ENCODE measurements around the gene RASA3. TPM values are rescaled to one million over a fixed set of nuclear protein-coding genes. Genes with fewer than 3 reads are reported as not detected.

RASA3 gene
- total and polyA plus RNA-seq, 9 of the 15 experiments (the other 6 are each of a cell fraction or from before 2014, with no cell fraction given), result 0.72 to 25.3 (median 14.4) TPM

DNA sequence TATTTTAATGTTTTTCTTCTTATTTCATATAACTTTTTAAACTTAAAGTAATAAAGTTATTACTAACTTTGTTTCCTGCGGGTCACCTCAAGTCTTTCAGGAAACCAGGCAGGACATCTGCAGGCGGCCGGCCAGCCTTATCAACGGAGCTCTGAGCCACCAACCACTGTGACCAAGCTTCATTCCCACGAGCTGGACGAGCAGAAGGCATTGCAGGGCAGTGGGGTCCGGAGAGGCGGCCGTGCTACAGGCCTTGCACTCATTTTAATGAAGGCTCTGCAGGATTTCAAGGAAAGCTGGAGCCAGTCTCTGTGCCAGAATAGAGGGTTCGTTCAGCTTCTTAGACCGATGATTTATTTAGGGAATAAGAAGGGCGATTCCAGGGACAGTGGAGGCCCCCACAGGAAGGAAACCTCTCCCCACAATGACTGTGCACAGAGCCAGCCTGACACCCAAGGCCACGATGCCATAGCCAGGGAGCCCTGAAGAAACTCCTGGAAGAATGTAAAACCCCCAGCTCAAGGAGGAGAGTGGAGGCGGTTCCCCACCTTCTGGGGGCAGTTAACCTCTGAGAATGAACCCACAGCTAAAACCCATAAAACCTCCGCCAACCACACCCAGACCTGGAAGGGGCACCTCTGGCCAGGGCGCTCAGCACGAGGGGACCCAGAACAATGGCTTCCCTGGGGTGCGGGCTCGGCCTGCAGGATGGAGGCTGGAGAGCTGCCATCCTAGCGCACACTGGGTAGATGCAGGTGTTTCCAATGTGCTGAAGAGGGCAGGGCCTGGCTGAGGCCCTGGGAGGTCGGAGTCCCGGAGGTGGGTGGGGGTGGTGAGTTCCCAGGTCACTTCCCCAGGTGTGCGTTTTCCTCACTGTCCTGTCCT lies 75.0 kb downstream of the RASA3 start:
- Histone ChIP-seq H3K4me2 (ENCODE audit: insufficient read depth, low read length) (no peak overlapping the region), H3K4me1 (replicated peaks in 1 of 2; ENCODE audit: control insufficient read depth in 2 of 2, insufficient read depth in 2 of 2, low read length in 2 of 2) (peaks cover 4 to 69% of the 10 kb centered on the region in 2 experiments; a peak in 4 of 5 replicates), H3K9me1 (ENCODE audit: control insufficient read depth, insufficient read depth, low read length) (no peaks in the 10 kb centered on the region), H3K4me3 (no peak overlapping the region), H4K20me1 (replicated peaks; ENCODE audit: control insufficient read depth, insufficient read depth, low read length) (no peaks in the 10 kb centered on the region), H3K9me3 (replicated peaks; ENCODE audit: control insufficient read depth, insufficient read depth, low read depth, low read length) (no peaks in the 10 kb centered on the region), H3K27ac (ENCODE audit: extremely low read depth, low read depth, low read length) (no peak overlapping the region; the same call in 1 of the 3 replicates), H3K36me3 (ENCODE audit: control insufficient read depth, insufficient read depth, low read length) (peaks cover 12% of the 10 kb centered on the region; the same call in 1 of the 3 replicates), H3K79me2 (ENCODE audit: control insufficient read depth, insufficient read depth, low read length) (peaks cover 15% of the 10 kb centered on the region; the same call in 2 of the 3 replicates), H2AFZ (ENCODE audit: low read depth, low read length) (no peak overlapping the region), H3K27me3 (ENCODE audit: control insufficient read depth in 2 of 2, insufficient read depth in 2 of 2, low read length in 2 of 2) (no peaks in the 10 kb centered on the region), H3K9ac (ENCODE audit: insufficient read depth in 1 of 2, low read depth in 2 of 2, low read length in 2 of 2) (peak overlapping the region in 1 of 2 experiments; percentile 36; a peak in 2 of 4 replicates)
- peak; percentile 60; the same call in 1 of the 2 replicates for TF ChIP-seq ZBTB17 (CRISPR knock-in tag; IDR thresholded peaks at IDR 0.05)
- TF ChIP-seq, protein P1, sequence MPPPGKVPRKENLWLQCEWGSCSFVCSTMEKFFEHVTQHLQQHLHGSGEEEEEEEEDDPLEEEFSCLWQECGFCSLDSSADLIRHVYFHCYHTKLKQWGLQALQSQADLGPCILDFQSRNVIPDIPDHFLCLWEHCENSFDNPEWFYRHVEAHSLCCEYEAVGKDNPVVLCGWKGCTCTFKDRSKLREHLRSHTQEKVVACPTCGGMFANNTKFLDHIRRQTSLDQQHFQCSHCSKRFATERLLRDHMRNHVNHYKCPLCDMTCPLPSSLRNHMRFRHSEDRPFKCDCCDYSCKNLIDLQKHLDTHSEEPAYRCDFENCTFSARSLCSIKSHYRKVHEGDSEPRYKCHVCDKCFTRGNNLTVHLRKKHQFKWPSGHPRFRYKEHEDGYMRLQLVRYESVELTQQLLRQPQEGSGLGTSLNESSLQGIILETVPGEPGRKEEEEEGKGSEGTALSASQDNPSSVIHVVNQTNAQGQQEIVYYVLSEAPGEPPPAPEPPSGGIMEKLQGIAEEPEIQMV (tag; conservative IDR thresholded peaks at IDR 0.05; ENCODE audit: low read depth), result no peak
- TF ChIP-seq STAG1 (CRISPR knock-in tag; IDR thresholded peaks at IDR 0.05; ENCODE audit: borderline replicate concordance), result no peak
- no peak for TF ChIP-seq ZNF764 (CRISPR knock-in tag; IDR thresholded peaks at IDR 0.05; ENCODE audit: low read depth)
- no peak for TF ChIP-seq ZNF79 (CRISPR knock-in tag; IDR thresholded peaks at IDR 0.05; ENCODE audit: low read depth)
- TF ChIP-seq KLF6 (CRISPR knock-in tag; IDR thresholded peaks at IDR 0.05; ENCODE audit: borderline replicate concordance), result no peak
- TF ChIP-seq, protein P2, sequence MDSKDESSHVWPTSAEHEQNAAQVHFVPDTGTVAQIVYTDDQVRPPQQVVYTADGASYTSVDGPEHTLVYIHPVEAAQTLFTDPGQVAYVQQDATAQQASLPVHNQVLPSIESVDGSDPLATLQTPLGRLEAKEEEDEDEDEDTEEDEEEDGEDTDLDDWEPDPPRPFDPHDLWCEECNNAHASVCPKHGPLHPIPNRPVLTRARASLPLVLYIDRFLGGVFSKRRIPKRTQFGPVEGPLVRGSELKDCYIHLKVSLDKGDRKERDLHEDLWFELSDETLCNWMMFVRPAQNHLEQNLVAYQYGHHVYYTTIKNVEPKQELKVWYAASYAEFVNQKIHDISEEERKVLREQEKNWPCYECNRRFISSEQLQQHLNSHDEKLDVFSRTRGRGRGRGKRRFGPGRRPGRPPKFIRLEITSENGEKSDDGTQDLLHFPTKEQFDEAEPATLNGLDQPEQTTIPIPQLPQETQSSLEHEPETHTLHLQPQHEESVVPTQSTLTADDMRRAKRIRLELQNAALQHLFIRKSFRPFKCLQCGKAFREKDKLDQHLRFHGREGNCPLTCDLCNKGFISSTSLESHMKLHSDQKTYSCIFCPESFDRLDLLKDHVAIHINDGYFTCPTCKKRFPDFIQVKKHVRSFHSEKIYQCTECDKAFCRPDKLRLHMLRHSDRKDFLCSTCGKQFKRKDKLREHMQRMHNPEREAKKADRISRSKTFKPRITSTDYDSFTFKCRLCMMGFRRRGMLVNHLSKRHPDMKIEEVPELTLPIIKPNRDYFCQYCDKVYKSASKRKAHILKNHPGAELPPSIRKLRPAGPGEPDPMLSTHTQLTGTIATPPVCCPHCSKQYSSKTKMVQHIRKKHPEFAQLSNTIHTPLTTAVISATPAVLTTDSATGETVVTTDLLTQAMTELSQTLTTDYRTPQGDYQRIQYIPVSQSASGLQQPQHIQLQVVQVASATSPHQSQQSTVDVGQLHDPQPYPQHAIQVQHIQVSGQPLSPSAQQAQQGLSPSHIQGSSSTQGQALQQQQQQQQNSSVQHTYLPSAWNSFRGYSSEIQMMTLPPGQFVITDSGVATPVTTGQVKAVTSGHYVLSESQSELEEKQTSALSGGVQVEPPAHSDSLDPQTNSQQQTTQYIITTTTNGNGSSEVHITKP (IDR thresholded peaks at IDR 0.05; ENCODE audit: partially characterized antibody), result peak; percentile 11
- TF ChIP-seq POLR2G (IDR thresholded peaks at IDR 0.05; ENCODE audit: low read depth, low read length), result no peak
- BruUV-seq (replicated peaks), result no TSS peak
- CTCF ChIA-PET (ENCODE audit: low intra/inter-chr PET ratio), result no interaction called here
- peak; percentile 30; the same call in 2 of the 3 replicates for ATAC-seq
- POLR2A ChIA-PET, result interaction anchor here (0.6 to 0.7 kb wide), 2 partner anchors 13 to 20 kb away, joined by 3 to 4 read pairs; no protein-coding TSS in a partner anchor
- in situ Hi-C loops (cut with MboI) (no loop called here), intact Hi-C loops (cut with micrococcal nuclease) (no loop called here)
- FAIRE-seq, result no peak
- WGBS (ENCODE audit: insufficient coverage, low coverage, missing lambda C conversion rate), result 55% methylated on average over 23 of the region's 23 CpGs
- peak in 2 of 4 experiments; percentile 15 to 16 for DNase-seq (ENCODE audit: extremely low read depth in 1 of 4, low spot score in 3 of 4)

All from K562 (cell line).